Thyroid gland (tissue), 4 donors: ENCODE measurements around the gene PROM1. TPM values are rescaled to one million over a fixed set of nuclear protein-coding genes. Genes with fewer than 3 reads are reported as not detected.

Source experiments
- DNase-seq, 2 donors: peaks; one replicate each; pipeline ENCODE4 v3.0.0-alpha.2; 2019
- H3K27ac ChIP-seq, 3 donors: fragments of 200-600 bp; sonication (generic); 1 replicate in 2 of 3; 2 replicates in 1 of 3; pipeline ENCODE4 v1.5.1; 2016 to 2019; ENCODE audit warnings: mild to moderate bottlenecking in 1 of 3, moderate library complexity in 1 of 3
- H3K27me3 ChIP-seq: fragments of 200-600 bp; sonication (generic); one replicate; pipeline ENCODE4 v1.5.1; 2019
- H3K36me3 ChIP-seq, 2 donors: fragments of 200-600 bp; sonication (generic); one replicate each; pipeline ENCODE4 v1.5.1; 2016 to 2019
- H3K4me1 ChIP-seq, 2 donors: fragments of 200-600 bp; sonication (generic); one replicate each; pipeline ENCODE4 v1.5.1; 2017 to 2019
- H3K4me3 ChIP-seq, 3 donors: fragments of 200-600 bp; sonication (generic); replicated peaks in 1 of 3; 1 replicate in 2 of 3; 2 replicates in 1 of 3; pipeline ENCODE4 v1.5.1; 2016; ENCODE audit warnings: mild to moderate bottlenecking in 1 of 3
- H3K9me3 ChIP-seq: fragments of 200-600 bp; sonication (generic); one replicate; pipeline ENCODE4 v1.5.1; 2017
- CTCF ChIP-seq, 6 experiments: fragments of 200-600 bp in 3 of 6; fragments of 450-650 bp in 3 of 6; sonication (generic) in 3 of 6; IDR thresholded peaks; one replicate each; pipeline ENCODE4 v1.5.1; 2016 to 2019; ENCODE audit warnings: antibody characterized with exemption in 6 of 6, mild to moderate bottlenecking in 2 of 6, inconsistent platforms in 1 of 6, moderate library complexity in 1 of 6
- POLR2A ChIP-seq, 2 donors: fragments of 450-650 bp; IDR thresholded peaks; one replicate each; pipeline ENCODE4 v1.6.1; 2017; ENCODE audit warnings: antibody characterized with exemption in 2 of 2, mild to moderate bottlenecking in 2 of 2, moderate library complexity in 1 of 2
- WGBS, 2 donors: methylation state at CpG; one replicate each; pipeline ENCODE4 v1.1.5; 2017; 5-methylcytosine and 5-hydroxymethylcytosine counted together
- intact Hi-C: fragments of 100-400 bp; cut with DNase I; formaldehyde crosslinking; loops from one replicate; pipeline ENCODE4 v1.15.1; 2023
- total RNA-seq, 4 donors: library from RNA; depleted of rRNA; stranded (reverse); fragments of >200 nt; gene quantifications; one replicate each; pipeline ENCODE4 v1.2.3, GENCODE V29; 2016

PROM1 gene
- total RNA-seq, 4 donors from 2014 or later, result 0.67 to 9.9 (median 2.3) TPM

GRCh38 chr4:16126714-16127113 is 42.9 kb upstream of the PROM1 start:
- H3K4me3 ChIP-seq, result no peak overlapping the region
- DNase-seq, result no peak
- no peaks in the 10 kb centered on the region for H3K27me3 ChIP-seq
- H3K36me3 ChIP-seq, result no peaks in the 10 kb centered on the region
- TF ChIP-seq CTCF (IDR thresholded peaks at IDR 0.05) (no peak), POLR2A (IDR thresholded peaks at IDR 0.05) (no peak)
- H3K9me3 ChIP-seq, result no peaks in the 10 kb centered on the region
- H3K4me1 ChIP-seq, result peaks cover 16 to 23% of the 10 kb centered on the region in 2 donors
- H3K27ac ChIP-seq, result no peak overlapping the region
- intact Hi-C loops, result no loop called here
- WGBS, 2 donors, result 93 to 100% methylated on average over 1 of the region's 1 CpG

- Histone ChIP-seq H3K36me3 (no peaks in the 10 kb centered on the region), H3K4me3 (no peak overlapping the region), H3K4me1 (peaks cover 22 to 26% of the 10 kb centered on the region in 2 donors), H3K27ac (no peak overlapping the region), H3K9me3 (no peaks in the 10 kb centered on the region), H3K27me3 (no peaks in the 10 kb centered on the region)
- DNase-seq, result no peak
- 82 to 85% methylated on average over 6 to 8 of the region's 8 CpGs for WGBS, 2 donors
- TF ChIP-seq POLR2A (IDR thresholded peaks at IDR 0.05) (no peak), CTCF (IDR thresholded peaks at IDR 0.05) (no peak)
- intact Hi-C loops, result no loop called here
Observed at GRCh38 chr4:16125571-16126445, 42.0 kb upstream of the PROM1 start.

GRCh38 chr4:16124232-16124631 is 40.4 kb upstream of the PROM1 start:
- Histone ChIP-seq H3K27me3 (no peaks in the 10 kb centered on the region), H3K4me3 (no peak overlapping the region), H3K9me3 (no peaks in the 10 kb centered on the region), H3K4me1 (peaks cover 22 to 26% of the 10 kb centered on the region in 2 donors), H3K36me3 (no peaks in the 10 kb centered on the region), H3K27ac (no peak overlapping the region)
- 42% methylated on average over 4 of the region's 4 CpGs for WGBS, 2 donors
- intact Hi-C loops, result no loop called here
- DNase-seq, result peak; percentile 55 to 80
- TF ChIP-seq CTCF (IDR thresholded peaks at IDR 0.05) (no peak), POLR2A (IDR thresholded peaks at IDR 0.05) (no peak)

GRCh38 chr4:16123356-16124084 is 39.7 kb upstream of the PROM1 start:
- 42 to 58% methylated on average over 7 of the region's 7 CpGs for WGBS, 2 donors
- DNase-seq, result peak; percentile 43 to 61
- Histone ChIP-seq H3K4me3 (no peak overlapping the region), H3K27ac (peak overlapping the region; percentile 65 to 87 (median 79)), H3K27me3 (no peaks in the 10 kb centered on the region), H3K36me3 (no peaks in the 10 kb centered on the region), H3K4me1 (peaks cover 22 to 26% of the 10 kb centered on the region in 2 donors), H3K9me3 (no peaks in the 10 kb centered on the region)
- TF ChIP-seq POLR2A (IDR thresholded peaks at IDR 0.05) (no peak), CTCF (IDR thresholded peaks at IDR 0.05) (no peak)
- intact Hi-C loops, result no loop called here

- no peak for TF ChIP-seq POLR2A (IDR thresholded peaks at IDR 0.05)
- no peak for TF ChIP-seq CTCF (IDR thresholded peaks at IDR 0.05)
- WGBS, 2 donors, result 72 to 80% methylated on average over 5 of the region's 5 CpGs
- DNase-seq, result peak in 1 of 2 donors; percentile 44
- Histone ChIP-seq H3K4me3 (no peak overlapping the region), H3K27me3 (no peaks in the 10 kb centered on the region), H3K4me1 (peaks cover 22 to 33% of the 10 kb centered on the region in 2 donors), H3K36me3 (no peaks in the 10 kb centered on the region), H3K9me3 (no peaks in the 10 kb centered on the region), H3K27ac (peak overlapping the region; percentile 65 to 87 (median 79))
- intact Hi-C loops, result no loop called here
Observed at GRCh38 chr4:16122784-16123183, 39.0 kb upstream of the PROM1 start.
